Fibroblast of lung (primary cell): ENCODE measurements around the gene SPSB2. TPM values are rescaled to one million over a fixed set of nuclear protein-coding genes. Genes with fewer than 3 reads are reported as not detected.

Experiments used
- DNase-seq, 2 donors: peaks; one replicate each; pipeline versions ENCODE4 v3.0.0 to v3.0.0-alpha.2; 2010; ENCODE audit warnings: low read depth in 2 of 2
- H2AFZ ChIP-seq: 2 replicates; pipeline ENCODE4 v1.5.1; 2012; ENCODE audit warnings: low read length, control low read depth, inconsistent platforms
- H3K27ac ChIP-seq: 2 replicates; pipeline ENCODE4 v1.5.1; 2011; ENCODE audit warnings: low read length, control low read depth; ENCODE audit not compliant: insufficient read depth
- H3K27me3 ChIP-seq: 2 replicates; pipeline ENCODE4 v1.5.1; 2011; ENCODE audit warnings: mild to moderate bottlenecking, low read length; ENCODE audit not compliant: control insufficient read depth, insufficient read depth
- H3K36me3 ChIP-seq: 2 replicates; pipeline ENCODE4 v1.5.1; 2011; ENCODE audit warnings: low read length; ENCODE audit not compliant: control insufficient read depth, insufficient read depth
- H3K4me1 ChIP-seq: 2 replicates; pipeline ENCODE4 v1.5.1; 2011; ENCODE audit warnings: low read length; ENCODE audit not compliant: control insufficient read depth, insufficient read depth; ENCODE audit errors: extremely low read depth
- H3K4me2 ChIP-seq: 2 replicates; pipeline ENCODE4 v1.5.1; 2011; ENCODE audit warnings: low read length, control low read depth; ENCODE audit not compliant: insufficient read depth; ENCODE audit errors: extremely low read depth
- H3K4me3 ChIP-seq, 4 experiments: fragments of 200-600 bp in 1 of 4; sonication (generic) in 1 of 4; replicated peaks in 1 of 4; 2 replicates each; pipeline ENCODE4 v1.5.1; 2011 to 2016; ENCODE audit warnings: low read length in 4 of 4, low read depth in 3 of 4, mild to moderate bottlenecking in 3 of 4, control low read depth in 2 of 4, inconsistent platforms in 1 of 4, mixed read lengths in 1 of 4; ENCODE audit not compliant: insufficient read depth in 1 of 4; ENCODE audit errors: control extremely low read depth in 1 of 4
- H3K79me2 ChIP-seq: 2 replicates; pipeline ENCODE4 v1.5.1; 2012; ENCODE audit warnings: mild to moderate bottlenecking, low read length, inconsistent platforms; ENCODE audit not compliant: control insufficient read depth, insufficient read depth
- H3K9ac ChIP-seq: 2 replicates; pipeline ENCODE4 v1.5.1; 2011; ENCODE audit warnings: mild to moderate bottlenecking, low read length, control low read depth; ENCODE audit not compliant: insufficient read depth
- H3K9me3 ChIP-seq: 2 replicates; pipeline ENCODE4 v1.5.1; 2012; ENCODE audit warnings: low read depth, low read length; ENCODE audit not compliant: control insufficient read depth, insufficient read depth
- H4K20me1 ChIP-seq: 2 replicates; pipeline ENCODE4 v1.5.1; 2011; ENCODE audit warnings: low read length; ENCODE audit not compliant: control insufficient read depth, insufficient read depth; ENCODE audit errors: extremely low read depth
- CTCF ChIP-seq, 2 donors: IDR thresholded peaks in 1 of 2; conservative IDR thresholded peaks in 1 of 2; 1 replicate in 1 of 2; 2 replicates in 1 of 2; pipeline ENCODE4 v1.5.1; 2011 to 2012; ENCODE audit warnings: low read length in 2 of 2, control low read depth in 1 of 2, inconsistent platforms in 1 of 2, low read depth in 1 of 2, mild to moderate bottlenecking in 1 of 2
- EZH2 ChIP-seq: IDR thresholded peaks from 2 replicates; pipeline ENCODE4 v1.5.1; 2012; ENCODE audit warnings: low read length, control low read depth, mild to moderate bottlenecking; ENCODE audit errors: missing control alignments
- polyA plus RNA-seq, 2 donors: library from polyadenylated mRNA; depleted of rRNA in 1 of 2; stranded (reverse) in 1 of 2; unstranded in 1 of 2; fragments of >200 nt; gene quantifications; 2 replicates each; pipeline ENCODE4 v1.2.1, GENCODE V29; 2011 to 2012; ENCODE audit warnings: missing spikeins in 1 of 2
- total RNA-seq: library from RNA; depleted of rRNA; stranded (reverse); fragments of >200 nt; gene quantifications from 2 replicates; pipeline ENCODE4 v1.2.1, GENCODE V29; 2014

The SPSB2 gene
- total and polyA plus RNA-seq, 2 donors (not counting 1 experiment from before 2014, with no cell fraction given), result 1.8 to 12.7 TPM

GRCh38 chr12:6905414-6906040 lies 32.4 kb upstream of the SPSB2 start:
- DNase-seq, result no peak
- no peaks in the 10 kb centered on the region for H3K36me3 ChIP-seq
- no peaks in the 10 kb centered on the region for H3K79me2 ChIP-seq
- peak overlapping the region; percentile 75 for H3K27ac ChIP-seq
- H3K9me3 ChIP-seq, result no peaks in the 10 kb centered on the region
- no peaks in the 10 kb centered on the region for H4K20me1 ChIP-seq
- peak overlapping the region; percentile 54 to 89 (median 70) for H3K4me3 ChIP-seq
- H2AFZ ChIP-seq, result no peak overlapping the region
- TF ChIP-seq CTCF (conservative IDR thresholded peaks at IDR 0.05 in 1 of 2, IDR thresholded peaks at IDR 0.05 in 1 of 2; ENCODE audit: low read depth in 1 of 2, low read length in 2 of 2) (no peak), EZH2 (no peak)
- peak overlapping the region; percentile 66 for H3K9ac ChIP-seq
- H3K4me1 ChIP-seq, result peaks cover 2% of the 10 kb centered on the region
- H3K4me2 ChIP-seq, result peak overlapping the region; percentile 93
- no peaks in the 10 kb centered on the region for H3K27me3 ChIP-seq

- H3K4me1 ChIP-seq, result peaks cover 2% of the 10 kb centered on the region
- no peaks in the 10 kb centered on the region for H3K79me2 ChIP-seq
- TF ChIP-seq CTCF (conservative IDR thresholded peaks at IDR 0.05 in 1 of 2, IDR thresholded peaks at IDR 0.05 in 1 of 2; ENCODE audit: low read depth in 1 of 2, low read length in 2 of 2), result no peak
- no peak for TF ChIP-seq EZH2
- no peaks in the 10 kb centered on the region for H3K27me3 ChIP-seq
- DNase-seq, result peak; percentile 92 to 94
- H3K4me3 ChIP-seq, result peak within 1 kb of the TSS; percentile 54 to 89 (median 70)
- H3K4me2 ChIP-seq, result peak within 1 kb of the TSS; percentile 93
- peak within 1 kb of the TSS; percentile 82 for H2AFZ ChIP-seq
- H4K20me1 ChIP-seq, result no peaks in the 10 kb centered on the region
- no peaks in the 10 kb centered on the region for H3K36me3 ChIP-seq
- peak within 1 kb of the TSS; percentile 66 for H3K9ac ChIP-seq
- no peaks in the 10 kb centered on the region for H3K9me3 ChIP-seq
- peak within 1 kb of the TSS; percentile 75 for H3K27ac ChIP-seq
Observed at GRCh38 chr12:6904280-6905276, 31.5 kb upstream of the SPSB2 start, which contains the start of gene LRRC23. Gene LRRC23 (plus strand): TSS chr12:6904822. CDS start chr12:6905634, 812 bp downstream.

- H4K20me1 ChIP-seq, result no peaks in the 10 kb centered on the region
- no peak overlapping the region for H2AFZ ChIP-seq
- no peak for TF ChIP-seq EZH2
- no peak for TF ChIP-seq CTCF (conservative IDR thresholded peaks at IDR 0.05 in 1 of 2, IDR thresholded peaks at IDR 0.05 in 1 of 2; ENCODE audit: low read depth in 1 of 2, low read length in 2 of 2)
- H3K27me3 ChIP-seq, result no peaks in the 10 kb centered on the region
- H3K79me2 ChIP-seq, result no peaks in the 10 kb centered on the region
- H3K4me3 ChIP-seq, result no peak overlapping the region
- H3K4me1 ChIP-seq, result peaks cover 2% of the 10 kb centered on the region
- H3K36me3 ChIP-seq, result no peaks in the 10 kb centered on the region
- H3K4me2 ChIP-seq, result no peak overlapping the region
- no peak overlapping the region for H3K9ac ChIP-seq
- no peak overlapping the region for H3K27ac ChIP-seq
- no peaks in the 10 kb centered on the region for H3K9me3 ChIP-seq
- DNase-seq, result no peak
Observed at GRCh38 chr12:6903722-6904121, 30.6 kb upstream of the SPSB2 start.
